Measurements from ENCODE around the gene MTHFD1L. TPM values are rescaled to one million over a fixed set of nuclear protein-coding genes. Genes with fewer than 3 reads are reported as not detected.

Gene MTHFD1L
- total RNA-seq, 2 experiments from 2014 or later = 155 to 158 TPM

- Mint-ChIP-seq H3K27ac (no peak overlapping the region), H3K4me3 (no peak overlapping the region), H3K36me3 (ENCODE audit: low read depth) (peaks cover 33% of the 10 kb centered on the region), H3K4me1 (ENCODE audit: low read depth) (peaks cover 30% of the 10 kb centered on the region), H3K9me3 (no peaks in the 10 kb centered on the region), H3K27me3 (no peaks in the 10 kb centered on the region)
- DNase-seq (no peak), ATAC-seq (no peak)
- CTCF ChIA-PET = interaction anchor here (0.7 to 3.3 kb wide), 6 partner anchors 9 to 401 kb away, joined by 3 to 27 read pairs (median 4); no protein-coding TSS in a partner anchor
- no peak for TF ChIP-seq CTCF (IDR thresholded peaks at IDR 0.05)
- POLR2A ChIA-PET = no interaction called here
- intact Hi-C loops (cut with micrococcal nuclease) = no loop called here
Observed at GRCh38 chr6:151005164-151005563, 139.7 kb downstream of the MTHFD1L start.

- H3K36me3 Mint-ChIP-seq (ENCODE audit: low read depth) = peaks cover 36% of the 10 kb centered on the region
- ChIA-PET CTCF (interaction anchor here (0.7 to 3.3 kb wide), 5 partner anchors 8 to 400 kb away, joined by 3 to 27 read pairs (median 3); no protein-coding TSS in a partner anchor), POLR2A (no interaction called here)
- ATAC-seq (peak; percentile 17), DNase-seq (no peak)
- no peaks in the 10 kb centered on the region for H3K9me3 Mint-ChIP-seq
- no peaks in the 10 kb centered on the region for H3K27me3 Mint-ChIP-seq
- intact Hi-C loops (cut with micrococcal nuclease) = no loop called here
- H3K4me1 Mint-ChIP-seq (ENCODE audit: low read depth) = peaks cover 30% of the 10 kb centered on the region
- no peak for TF ChIP-seq CTCF (IDR thresholded peaks at IDR 0.05)
- H3K4me3 Mint-ChIP-seq = no peak overlapping the region
- peak overlapping the region; percentile 66 for H3K27ac Mint-ChIP-seq
Observed at GRCh38 chr6:151005896-151006632, 140.6 kb downstream of the MTHFD1L start.

GRCh38 chr6:151007076-151007475 lies 141.6 kb downstream of the MTHFD1L start:
- intact Hi-C loops (cut with micrococcal nuclease) = no loop called here
- ATAC-seq (no peak), DNase-seq (no peak)
- Mint-ChIP-seq H3K9me3 (no peaks in the 10 kb centered on the region), H3K4me3 (no peak overlapping the region), H3K4me1 (ENCODE audit: low read depth) (peaks cover 30% of the 10 kb centered on the region), H3K36me3 (ENCODE audit: low read depth) (peaks cover 42% of the 10 kb centered on the region), H3K27me3 (no peaks in the 10 kb centered on the region), H3K27ac (no peak overlapping the region)
- TF ChIP-seq CTCF (IDR thresholded peaks at IDR 0.05) = no peak
- POLR2A ChIA-PET = no interaction called here
- CTCF ChIA-PET = interaction anchor here (1.6 to 14.1 kb wide), 2 partner anchors 317 to 318 kb away, joined by 12 to 179 read pairs; no protein-coding TSS in a partner anchor

GRCh38 chr6:151007922-151008321 lies 142.4 kb downstream of the MTHFD1L start:
- CTCF ChIA-PET = interaction anchor here (14.1 kb wide), 1 partner anchor 317 kb away, joined by 179 read pairs; no protein-coding TSS in a partner anchor
- no peak for DNase-seq
- Mint-ChIP-seq H3K4me1 (ENCODE audit: low read depth) (peaks cover 30% of the 10 kb centered on the region), H3K4me3 (no peak overlapping the region), H3K9me3 (no peaks in the 10 kb centered on the region), H3K27me3 (no peaks in the 10 kb centered on the region), H3K36me3 (ENCODE audit: low read depth) (peaks cover 42% of the 10 kb centered on the region), H3K27ac (no peak overlapping the region)
- TF ChIP-seq CTCF (IDR thresholded peaks at IDR 0.05) = no peak
- POLR2A ChIA-PET = no interaction called here
- ATAC-seq = no peak
- intact Hi-C loops (cut with micrococcal nuclease) = no loop called here

GRCh38 chr6:151008425-151008824 lies 142.9 kb downstream of the MTHFD1L start:
- ChIA-PET CTCF (interaction anchor here (1.2 to 14.1 kb wide), 2 partner anchors 11 to 317 kb away, joined by 3 to 179 read pairs; no protein-coding TSS in a partner anchor), POLR2A (no interaction called here)
- Mint-ChIP-seq H3K27me3 (no peaks in the 10 kb centered on the region), H3K4me1 (ENCODE audit: low read depth) (peaks cover 29% of the 10 kb centered on the region), H3K27ac (no peak overlapping the region), H3K36me3 (ENCODE audit: low read depth) (peaks cover 42% of the 10 kb centered on the region), H3K4me3 (no peak overlapping the region), H3K9me3 (no peaks in the 10 kb centered on the region)
- no peak for TF ChIP-seq CTCF (IDR thresholded peaks at IDR 0.05)
- intact Hi-C loops (cut with micrococcal nuclease) = no loop called here
- ATAC-seq (no peak), DNase-seq (no peak)

All from activated CD8-positive, alpha-beta T cell treated with anti-CD3 and anti-CD28 coated beads for 36 hours (primary cell).